GM18873 (cell line): ENCODE measurements around the gene RTCB.

Experiments used
- ATAC-seq: cut with Tn5 transposase; IDR thresholded peaks from one replicate; pipeline ENCODE4 v1.9.1; 2021; ENCODE audit warnings: mild to moderate bottlenecking, moderate library complexity, moderate number of reproducible peaks; ENCODE audit not compliant: unreplicated experiment, low FRiP score

Gene RTCB

DNA sequence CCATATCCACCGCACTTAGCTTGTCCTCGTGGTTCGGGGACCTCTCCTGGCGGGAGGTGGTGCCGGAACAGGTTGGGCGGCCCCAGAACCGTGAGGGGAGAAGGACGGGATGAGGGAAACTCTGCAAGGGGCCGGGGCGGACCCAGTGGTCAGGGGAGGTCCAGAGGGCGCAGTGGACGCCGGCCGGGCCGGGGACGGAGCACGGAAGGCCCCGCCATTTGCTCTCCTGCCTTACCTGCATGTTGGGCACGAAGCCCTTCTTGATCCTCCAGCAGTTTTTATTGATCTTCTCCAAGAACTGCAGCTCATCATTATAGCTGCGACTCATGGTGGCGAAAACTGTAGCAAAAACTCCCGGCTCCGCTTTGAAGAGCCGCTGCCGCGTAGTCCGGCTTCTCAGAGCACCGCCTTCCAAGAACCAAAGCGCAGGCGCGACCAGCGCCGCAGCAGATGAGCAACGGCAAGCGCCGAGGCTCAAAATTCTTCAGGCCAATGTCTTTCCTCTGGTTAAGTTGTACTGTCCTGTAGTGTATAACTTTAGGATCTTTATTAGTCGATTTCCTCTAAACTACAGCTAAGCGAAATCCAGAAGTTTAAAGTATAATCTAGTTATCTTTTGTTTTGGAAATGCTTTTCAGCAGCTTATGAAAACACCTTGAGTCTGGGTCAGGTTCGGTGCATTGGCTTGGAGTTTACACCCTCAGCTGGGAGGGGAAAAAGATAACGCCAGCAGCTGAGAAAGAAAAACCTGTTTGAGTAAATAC is at the start of gene RTCB:
RTCB (minus strand) TSS at position 419 of the 764 bp plus-strand sequence; CDS start at position 328, 91 bp downstream.
- peak; percentile 40 for ATAC-seq

DNA sequence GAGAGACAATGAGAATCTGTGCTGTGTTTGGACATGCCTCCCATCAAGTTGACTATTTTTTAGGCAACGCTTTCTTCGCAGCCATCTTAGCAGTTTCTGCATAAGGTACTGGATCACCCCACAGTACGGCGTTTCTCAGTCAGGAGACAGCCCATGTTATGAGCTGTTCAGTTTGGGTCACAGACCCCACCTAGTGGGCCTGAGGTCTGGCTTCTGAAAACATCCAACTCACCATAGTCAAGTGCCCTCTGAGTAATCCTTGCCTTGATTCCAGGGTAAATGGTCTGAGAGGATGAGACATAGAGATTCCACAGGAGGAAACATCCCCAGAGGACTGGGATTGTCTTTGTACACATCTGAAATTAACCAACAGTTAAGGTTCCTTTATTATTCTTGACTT is 45.0 kb upstream of the RTCB start:
- no peak for ATAC-seq

DNA sequence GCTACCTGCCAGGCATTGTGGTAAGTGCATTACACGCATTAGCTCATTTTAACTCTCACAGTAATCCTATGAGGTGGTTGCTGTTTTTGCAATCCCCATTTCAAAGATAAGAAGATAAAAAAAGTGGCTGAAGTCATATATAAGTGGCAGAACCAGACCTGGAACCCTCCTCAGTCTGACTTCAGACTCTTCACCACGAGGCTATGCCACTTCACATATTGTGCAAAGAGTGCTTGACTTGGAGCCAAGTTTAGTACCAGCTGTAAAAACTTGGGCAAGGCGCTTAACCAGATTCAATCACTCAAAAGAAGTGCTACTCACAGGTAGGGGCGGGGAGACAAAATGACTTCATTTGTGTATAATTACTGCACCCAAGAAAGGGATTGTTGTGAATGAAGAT is 36.9 kb upstream of the RTCB start:
- ATAC-seq: no peak

GRCh38 chr22:32446321-32446720 is 34.3 kb upstream of the RTCB start:
- ATAC-seq: no peak

GRCh38 chr22:32444068-32444467 is 32.0 kb upstream of the RTCB start:
- no peak for ATAC-seq

- ATAC-seq: no peak
Observed at GRCh38 chr22:32430352-32430751, 18.3 kb upstream of the RTCB start.

DNA sequence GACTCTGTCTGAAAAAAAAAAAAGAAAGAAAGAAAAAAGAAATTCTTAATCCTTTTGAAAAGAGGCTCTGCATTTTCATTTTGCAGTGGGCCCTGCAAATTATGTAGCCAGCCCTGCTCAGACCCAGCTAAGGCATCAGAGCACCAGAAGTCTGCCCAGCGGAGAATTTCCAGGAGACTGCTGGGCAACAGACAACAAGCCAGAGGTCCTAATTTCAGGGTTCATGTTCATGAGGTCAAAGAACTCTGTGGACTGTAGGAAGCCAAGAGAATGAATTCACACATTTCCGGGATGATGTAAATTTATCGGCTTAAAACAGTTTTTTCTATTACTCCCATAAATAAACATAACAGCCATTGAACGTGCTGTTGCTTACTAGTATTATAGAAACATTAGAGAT is 14.8 kb upstream of the RTCB start:
- no peak for ATAC-seq

- ATAC-seq: no peak
Observed at GRCh38 chr22:32423664-32424063, 11.6 kb upstream of the RTCB start.

DNA sequence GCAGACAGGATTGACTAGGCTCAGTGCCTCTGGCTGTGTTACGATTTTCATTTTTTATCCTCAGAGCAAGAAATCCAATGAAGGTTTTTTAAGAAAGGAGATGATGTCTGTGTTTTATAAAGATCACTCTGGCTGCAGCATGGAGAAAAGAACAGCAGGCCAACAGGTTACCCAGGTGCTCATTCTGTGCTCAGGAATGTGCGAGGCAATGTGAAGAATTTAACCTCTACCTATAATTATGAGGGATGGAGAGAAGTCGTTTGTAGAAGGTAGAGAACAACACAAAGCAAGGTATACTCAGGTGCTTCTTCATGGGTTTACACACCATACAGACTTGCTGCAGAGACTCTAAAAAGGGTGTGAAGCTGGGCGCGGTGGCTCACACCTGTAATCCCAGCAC is 10.0 kb upstream of the RTCB start:
- no peak for ATAC-seq

- ATAC-seq: no peak
Observed at GRCh38 chr22:32421484-32421883, 9.4 kb upstream of the RTCB start.

- no peak for ATAC-seq
Observed at GRCh38 chr22:32417906-32418305, 5.9 kb upstream of the RTCB start.

DNA sequence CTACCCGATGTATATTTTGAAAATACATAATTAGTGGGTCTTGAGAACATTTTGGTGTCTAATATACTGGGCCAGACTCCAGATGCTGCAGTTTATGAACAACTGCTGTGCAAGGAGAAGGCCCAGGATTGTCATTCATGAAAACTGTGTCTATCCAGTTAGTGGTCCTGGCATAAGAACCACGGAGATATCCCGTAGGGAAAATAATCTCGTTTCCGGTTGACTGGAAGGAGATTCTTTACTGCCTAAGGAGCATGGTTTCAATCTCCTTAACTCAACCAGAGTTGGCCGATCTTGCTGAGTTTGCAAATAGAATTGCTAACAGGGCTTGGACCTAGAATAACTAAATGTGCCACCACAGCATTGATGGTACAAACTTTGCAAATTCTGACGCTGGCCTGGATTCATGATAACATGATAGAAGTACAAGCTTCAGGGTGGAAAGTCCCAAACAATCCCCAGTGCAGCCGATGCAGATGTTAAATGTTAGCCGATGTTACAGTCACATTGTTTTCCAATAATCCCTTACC is 4.6 kb upstream of the RTCB start:
- no peak for ATAC-seq

- ATAC-seq: no peak
Observed at GRCh38 chr22:32414191-32414590, 2.1 kb upstream of the RTCB start.

- no peak for ATAC-seq
Observed at GRCh38 chr22:32413719-32414118, 1.7 kb upstream of the RTCB start.

DNA sequence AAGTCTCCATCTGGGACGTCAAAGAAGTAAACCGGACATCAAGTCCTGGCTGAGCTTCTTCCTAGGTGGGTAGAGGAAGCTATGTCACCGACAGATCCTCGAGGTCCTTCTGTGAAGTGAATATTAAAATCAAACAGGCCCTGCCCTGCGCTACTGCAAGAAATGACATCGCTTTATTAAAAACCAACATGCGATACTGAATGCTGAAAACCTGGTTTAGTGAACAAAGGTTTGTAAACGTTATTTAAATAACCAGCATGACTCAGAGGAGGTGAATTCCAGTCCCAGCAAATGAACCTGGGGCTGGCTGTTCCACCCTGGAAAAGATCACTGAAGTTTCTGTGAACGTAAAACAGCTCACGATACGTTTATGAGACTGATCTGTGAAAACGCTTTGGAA is 645 bp downstream of the RTCB start:
- peak; percentile 5 for ATAC-seq

DNA sequence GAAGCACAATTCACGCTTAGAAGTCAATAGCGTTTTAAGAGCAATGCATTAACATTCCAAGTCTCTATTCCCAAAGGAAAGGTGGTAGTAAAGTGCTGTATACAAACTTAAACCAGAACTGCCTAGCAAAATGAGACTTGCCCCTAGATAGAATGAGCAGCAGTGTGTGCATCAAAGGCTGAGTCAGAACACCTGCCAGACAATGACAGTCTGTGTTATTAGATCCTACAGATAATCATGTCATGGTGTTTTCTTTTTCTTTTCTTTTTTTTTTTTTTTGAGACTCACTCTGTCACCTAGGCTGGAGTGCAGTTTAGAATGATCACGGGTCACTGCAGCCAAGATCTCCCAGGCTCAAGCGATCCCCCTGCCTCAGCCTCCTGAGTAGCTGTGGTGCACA is 1.6 kb downstream of the RTCB start:
- ATAC-seq: no peak

DNA sequence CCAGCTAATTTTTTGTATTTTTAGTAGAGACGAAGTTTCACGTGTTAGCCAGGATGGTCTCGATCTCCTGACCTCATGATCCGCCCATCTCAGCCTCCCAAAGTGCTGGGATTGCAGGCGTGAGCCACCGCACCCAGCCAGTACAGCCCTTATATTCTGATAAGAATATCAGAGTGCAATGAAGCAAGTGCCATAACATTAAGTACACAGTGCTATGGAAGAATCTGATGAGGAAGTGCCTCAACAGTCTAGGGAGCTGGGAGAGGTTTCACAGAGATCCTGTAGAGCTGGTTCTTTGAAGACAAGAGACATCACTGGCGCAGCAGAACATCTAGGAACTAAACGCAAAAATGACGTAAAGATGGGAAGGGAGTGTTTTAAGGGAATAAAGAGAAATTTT is 2.1 kb downstream of the RTCB start:
- no peak for ATAC-seq

DNA sequence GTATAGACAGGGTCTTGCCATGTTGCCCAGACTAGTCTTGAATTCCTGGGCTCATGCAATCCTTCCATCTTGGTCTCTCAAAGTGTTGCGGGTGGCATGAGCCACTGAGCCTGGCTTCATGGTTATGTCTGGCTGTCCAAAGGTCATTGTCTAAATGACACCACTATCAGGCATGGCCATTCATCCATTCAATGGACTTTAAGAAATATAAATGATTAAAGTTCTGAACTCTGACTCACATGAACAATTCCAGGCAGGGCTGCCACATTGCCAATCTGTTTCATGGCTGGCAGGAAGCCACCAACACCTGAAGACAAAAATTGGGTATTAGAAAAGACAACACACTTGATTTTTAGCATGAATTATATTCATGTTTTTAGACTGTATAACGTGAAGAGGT is 4.1 kb downstream of the RTCB start:
- ATAC-seq: no peak

DNA sequence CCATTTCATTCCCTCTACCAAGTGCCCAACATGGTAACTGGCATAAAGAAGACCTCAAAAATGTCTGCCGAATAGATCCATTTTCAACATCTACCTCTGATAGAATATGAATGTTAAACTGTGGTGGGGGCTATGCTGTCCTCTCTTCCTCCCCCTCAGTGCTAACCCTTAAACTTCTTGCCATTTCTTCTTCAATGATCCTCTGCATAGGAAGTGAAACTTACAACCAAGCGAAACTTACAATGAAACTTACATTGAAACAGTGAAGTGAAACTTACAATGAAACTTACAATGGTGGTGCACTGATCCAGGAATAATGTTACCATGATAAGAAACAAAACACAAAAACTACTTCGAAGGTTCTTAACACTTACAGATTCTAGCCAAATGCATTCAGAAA is 4.7 kb downstream of the RTCB start:
- no peak for ATAC-seq

GRCh38 chr22:32404021-32404420 is 8.0 kb downstream of the RTCB start:
- ATAC-seq: no peak

DNA sequence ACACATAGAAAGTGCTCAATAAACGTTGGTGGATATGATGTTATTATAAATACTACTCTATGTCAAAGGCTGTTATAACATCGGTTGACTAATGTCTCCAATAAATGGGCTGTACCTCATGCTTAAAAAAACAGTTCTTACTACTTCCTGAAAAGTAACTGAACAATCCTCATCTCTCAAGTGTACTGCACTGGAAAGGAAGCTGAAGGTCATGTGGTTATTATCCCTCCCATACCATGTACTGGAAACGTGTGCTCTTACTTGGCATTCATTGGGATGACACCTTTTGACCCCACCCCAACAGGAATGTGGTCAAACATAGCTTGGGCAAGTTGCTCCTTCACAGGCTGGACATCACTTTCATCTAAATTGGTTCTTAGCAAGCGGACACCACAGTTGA is 10.6 kb downstream of the RTCB start:
- ATAC-seq: no peak

- no peak for ATAC-seq
Observed at GRCh38 chr22:32396746-32397145, 15.3 kb downstream of the RTCB start.
